ENCODE data around the gene SCTR. TPM values are rescaled to one million over a fixed set of nuclear protein-coding genes. Genes with fewer than 3 reads are reported as not detected.

SCTR gene
- total and polyA plus RNA-seq, 12 donors: 0.33 to 8.3 (median 0.46) TPM; not detected in 5

- intact Hi-C loops (cut with DNase I): no loop called here
- H3K4me1 ChIP-seq (replicated peaks in 1 of 2): peaks cover 0 to 2% of the 10 kb centered on the region in 2 donors
- no peak overlapping the region for H3K27ac ChIP-seq
- H3K4me3 ChIP-seq: no peak overlapping the region
- no peak for DNase-seq
- TF ChIP-seq POLR2A (IDR thresholded peaks at IDR 0.05): no peak
- TF ChIP-seq CTCF (IDR thresholded peaks at IDR 0.05): no peak
- H3K9me3 ChIP-seq (replicated peaks in 1 of 3): no peaks in the 10 kb centered on the region
- H3K27me3 ChIP-seq: no peaks in the 10 kb centered on the region
- peaks cover 0 to 9% of the 10 kb centered on the region in 2 donors for H3K36me3 ChIP-seq (replicated peaks in 1 of 2)
- 35 to 60% (median 46%) methylated on average over 1 of the region's 1 CpG; no CpG with 5 or more reads in 1 of the 4 donors for WGBS, 4 donors
These were observed 83.8 kb downstream of the SCTR start for GRCh38 chr2:119440501-119440870.

GRCh38 chr2:119439574-119440500 is 84.4 kb downstream of the SCTR start:
- DNase-seq: peak in 2 of 7 donors; percentile 34 to 41
- no peaks in the 10 kb centered on the region for H3K9me3 ChIP-seq (replicated peaks in 1 of 3)
- 77 to 83% (median 79%) methylated on average over 11 to 15 of the region's 15 CpGs for WGBS, 4 donors

GRCh38 chr2:119438726-119439284 is 85.5 kb downstream of the SCTR start:
- TF ChIP-seq POLR2A (IDR thresholded peaks at IDR 0.05): no peak
- no peak for TF ChIP-seq CTCF (IDR thresholded peaks at IDR 0.05)
- Histone ChIP-seq H3K27me3 (no peaks in the 10 kb centered on the region), H3K4me3 (no peak overlapping the region), H3K4me1 (replicated peaks in 1 of 2) (peaks cover 3 to 12% of the 10 kb centered on the region in 2 donors), H3K27ac (no peak overlapping the region), H3K36me3 (replicated peaks in 1 of 2) (peaks cover 0 to 9% of the 10 kb centered on the region in 2 donors), H3K9me3 (replicated peaks in 1 of 3) (no peaks in the 10 kb centered on the region)
- intact Hi-C loops (cut with DNase I): no loop called here
- DNase-seq: no peak
- 87 to 95% (median 92%) methylated on average over 6 of the region's 6 CpGs for WGBS, 4 donors

More at GRCh38 chr2:119439574-119440500, 84.4 kb downstream of the SCTR start:
- peaks cover 0 to 6% of the 10 kb centered on the region in 2 donors for H3K4me1 ChIP-seq (replicated peaks in 1 of 2)
- TF ChIP-seq POLR2A (IDR thresholded peaks at IDR 0.05) (no peak), CTCF (IDR thresholded peaks at IDR 0.05) (no peak)
- H3K27me3 ChIP-seq: no peaks in the 10 kb centered on the region
- peaks cover 0 to 9% of the 10 kb centered on the region in 2 donors for H3K36me3 ChIP-seq (replicated peaks in 1 of 2)
- H3K4me3 ChIP-seq: no peak overlapping the region
- no peak overlapping the region for H3K27ac ChIP-seq
- intact Hi-C loops (cut with DNase I): no loop called here

GRCh38 chr2:119438128-119438656 is 86.1 kb downstream of the SCTR start:
- no peak for DNase-seq
- Histone ChIP-seq H3K4me3 (no peak overlapping the region), H3K27ac (no peak overlapping the region), H3K9me3 (replicated peaks in 1 of 3) (no peaks in the 10 kb centered on the region), H3K4me1 (replicated peaks in 1 of 2) (peaks cover 9 to 18% of the 10 kb centered on the region in 2 donors), H3K36me3 (replicated peaks in 1 of 2) (peaks cover 0 to 9% of the 10 kb centered on the region in 2 donors), H3K27me3 (no peaks in the 10 kb centered on the region)
- WGBS, 4 donors: 86 to 96% (median 94%) methylated on average over 5 to 6 of the region's 6 CpGs
- intact Hi-C loops (cut with DNase I): no loop called here
- TF ChIP-seq CTCF (IDR thresholded peaks at IDR 0.05) (no peak), POLR2A (IDR thresholded peaks at IDR 0.05) (no peak)

Data from adrenal gland (tissue), 12 donors.